Measurements from ENCODE around the gene TIPARP. TPM values are rescaled to one million over a fixed set of nuclear protein-coding genes. Genes with fewer than 3 reads are reported as not detected.

The TIPARP gene
- total RNA-seq, 1 experiment from 2014 or later: 22.1 TPM

- H3K27me3 ChIP-seq (ENCODE audit: control insufficient read depth, insufficient read depth, low read length): peaks cover 2% of the 10 kb centered on the region; the same call in 1 of the 2 replicates
- ATAC-seq: no peak
- H3K27ac ChIP-seq (ENCODE audit: low read length): no peak overlapping the region
- intact Hi-C loops (cut with micrococcal nuclease; ENCODE audit: unreplicated experiment): no loop called here
- H3K4me3 ChIP-seq (ENCODE audit: low read depth in 2 of 2, low read length in 2 of 2): no peak overlapping the region
- in situ Hi-C loops (cut with HindIII; ENCODE audit: low pct_unique_long_range_greater_than_20kb, low sequenced_read_pairs): no loop called here
- no TSS peak for BruUV-seq (replicated peaks)
- no peaks in the 10 kb centered on the region for H3K4me1 ChIP-seq (ENCODE audit: control insufficient read depth, insufficient read depth, low read length)
- CTCF ChIA-PET: no interaction called here
- TF ChIP-seq TCF7L2 (IDR thresholded peaks at IDR 0.05; ENCODE audit: low read depth, low read length) (no peak), REST (IDR thresholded peaks at IDR 0.05; ENCODE audit: insufficient read depth in 1 of 2, low read depth in 2 of 2, low read length in 1 of 2) (no peak), POLR2AphosphoS5 (IDR thresholded peaks at IDR 0.05; ENCODE audit: low read depth, low read length) (no peak)
- no peak for DNase-seq (ENCODE audit: low read depth, low spot score)
- H3K9me3 ChIP-seq (ENCODE audit: control insufficient read depth, insufficient read depth, low read depth, low read length): no peaks in the 10 kb centered on the region
- POLR2A ChIA-PET: no interaction called here
- H3K36me3 ChIP-seq (ENCODE audit: control insufficient read depth, insufficient read depth, low read length): no peaks in the 10 kb centered on the region
Measured at GRCh38 chr3:156641618-156641975, 32.8 kb upstream of the TIPARP start.

- ATAC-seq: peak; percentile 72
- no peak overlapping the region for H3K27ac ChIP-seq (ENCODE audit: low read length)
- CTCF ChIA-PET: interaction anchor here (0.7 kb wide), 1 partner anchor 107 kb away, joined by 3 read pairs; no protein-coding TSS in a partner anchor
- no peaks in the 10 kb centered on the region for H3K36me3 ChIP-seq (ENCODE audit: control insufficient read depth, insufficient read depth, low read length)
- no peak for DNase-seq (ENCODE audit: low read depth, low spot score)
- no peaks in the 10 kb centered on the region for H3K9me3 ChIP-seq (ENCODE audit: control insufficient read depth, insufficient read depth, low read depth, low read length)
- in situ Hi-C loops (cut with HindIII; ENCODE audit: low pct_unique_long_range_greater_than_20kb, low sequenced_read_pairs): no loop called here
- intact Hi-C loops (cut with micrococcal nuclease; ENCODE audit: unreplicated experiment): no loop called here
- H3K4me1 ChIP-seq (ENCODE audit: control insufficient read depth, insufficient read depth, low read length): no peaks in the 10 kb centered on the region
- BruUV-seq (replicated peaks): no TSS peak
- POLR2A ChIA-PET: no interaction called here
- peaks cover 5% of the 10 kb centered on the region; the same call in 1 of the 2 replicates for H3K27me3 ChIP-seq (ENCODE audit: control insufficient read depth, insufficient read depth, low read length)
- H3K4me3 ChIP-seq (ENCODE audit: low read depth in 2 of 2, low read length in 2 of 2): no peak overlapping the region
- TF ChIP-seq TCF7L2 (IDR thresholded peaks at IDR 0.05; ENCODE audit: low read depth, low read length) (no peak), SIN3A (IDR thresholded peaks at IDR 0.05; ENCODE audit: borderline replicate concordance, insufficient read depth, low read depth, low read length) (no peak), POLR2AphosphoS5 (IDR thresholded peaks at IDR 0.05; ENCODE audit: low read depth, low read length) (no peak), REST (IDR thresholded peaks at IDR 0.05; ENCODE audit: insufficient read depth in 1 of 2, low read depth in 2 of 2, low read length in 1 of 2) (no peak), CTCF (IDR thresholded peaks at IDR 0.05) (no peak)
Measured at GRCh38 chr3:156642750-156643728, 31.4 kb upstream of the TIPARP start.
